GM03348 (cell line): ENCODE data around the gene CHD3.

Experiments used
- DNase-seq: peaks from one replicate; pipeline ENCODE4 v3.0.0; 2012; ENCODE audit warnings: low spot score

Gene CHD3

GRCh38 chr17:7864995-7865650, 23.5 kb upstream of the CHD3 start:
- DNase-seq, result no peak

- DNase-seq, result no peak
Measured at GRCh38 chr17:7867881-7868329, 20.7 kb upstream of the CHD3 start.

GRCh38 chr17:7873051-7873450, 15.5 kb upstream of the CHD3 start:
- DNase-seq, result no peak

GRCh38 chr17:7875804-7876370, 12.7 kb upstream of the CHD3 start:
- DNase-seq, result no peak

- no peak for DNase-seq
Measured at GRCh38 chr17:7878234-7878633, 10.4 kb upstream of the CHD3 start.

- no peak for DNase-seq
Measured at GRCh38 chr17:7880076-7880868, 8.3 kb upstream of the CHD3 start.

GRCh38 chr17:7881276-7882054, 7.1 kb upstream of the CHD3 start:
- DNase-seq, result no peak

- no peak for DNase-seq
Measured at GRCh38 chr17:7882068-7882467, 6.5 kb upstream of the CHD3 start.

- DNase-seq, result no peak
Measured at GRCh38 chr17:7882629-7883028, 6.0 kb upstream of the CHD3 start.

GRCh38 chr17:7883781-7884386, 4.7 kb upstream of the CHD3 start:
- DNase-seq, result peak; percentile 51

GRCh38 chr17:7884581-7885366, 3.8 kb upstream of the CHD3 start:
- DNase-seq, result peak; percentile 53

GRCh38 chr17:7885367-7886226, 3.0 kb upstream of the CHD3 start:
- DNase-seq, result peak; percentile 67

- DNase-seq, result peak; percentile 50
Measured at GRCh38 chr17:7886227-7887037, 2.2 kb upstream of the CHD3 start.

GRCh38 chr17:7887038-7887481, 1.5 kb upstream of the CHD3 start:
- no peak for DNase-seq

GRCh38 chr17:7887482-7888183, 956 bp upstream of the CHD3 start:
- DNase-seq, result peak; percentile 97

GRCh38 chr17:7889166-7889955, 772 bp downstream of the CHD3 start:
- DNase-seq, result peak; percentile 93

GRCh38 chr17:7893187-7893880, 4.7 kb downstream of the CHD3 start:
- no peak for DNase-seq
